ENCODE data around the gene CLCN5.

The CLCN5 gene

GRCh38 chrX:50098241-50098640 is 175.8 kb downstream of the CLCN5 start:
- no peak overlapping the region for H3K27ac ChIP-seq
- H3K4me3 ChIP-seq = no peak overlapping the region
- no peak overlapping the region for H3K4me2 ChIP-seq
- no peaks in the 10 kb centered on the region for H3K36me3 ChIP-seq
- H3K9ac ChIP-seq = no peak overlapping the region
- no peak for TF ChIP-seq Cebpa-rat (IDR thresholded peaks at IDR 0.05)
- no peaks in the 10 kb centered on the region for H3K9me3 ChIP-seq
- H3K27me3 ChIP-seq = peaks cover 97% of the 10 kb centered on the region
- peaks cover 6% of the 10 kb centered on the region; the same call in 1 of the 2 replicates for H4K20me1 ChIP-seq
- H3K4me1 ChIP-seq = peaks cover 6% of the 10 kb centered on the region; the same call in 1 of the 2 replicates

GRCh38 chrX:50098749-50099148 is 176.4 kb downstream of the CLCN5 start:
- peaks cover 6% of the 10 kb centered on the region; the same call in 1 of the 2 replicates for H4K20me1 ChIP-seq
- H3K4me2 ChIP-seq = no peak overlapping the region
- H3K9me3 ChIP-seq = no peaks in the 10 kb centered on the region
- peaks cover 6% of the 10 kb centered on the region; the same call in 1 of the 2 replicates for H3K4me1 ChIP-seq
- H3K27ac ChIP-seq = no peak overlapping the region
- H3K4me3 ChIP-seq = no peak overlapping the region
- H3K9ac ChIP-seq = no peak overlapping the region
- TF ChIP-seq Cebpa-rat (IDR thresholded peaks at IDR 0.05) = no peak
- no peaks in the 10 kb centered on the region for H3K36me3 ChIP-seq
- H3K27me3 ChIP-seq = peaks cover 97% of the 10 kb centered on the region

GRCh38 chrX:50099331-50099730 is 176.9 kb downstream of the CLCN5 start:
- TF ChIP-seq Cebpa-rat (IDR thresholded peaks at IDR 0.05) = no peak
- peaks cover 6% of the 10 kb centered on the region; the same call in 1 of the 2 replicates for H4K20me1 ChIP-seq
- no peaks in the 10 kb centered on the region for H3K36me3 ChIP-seq

DNA sequence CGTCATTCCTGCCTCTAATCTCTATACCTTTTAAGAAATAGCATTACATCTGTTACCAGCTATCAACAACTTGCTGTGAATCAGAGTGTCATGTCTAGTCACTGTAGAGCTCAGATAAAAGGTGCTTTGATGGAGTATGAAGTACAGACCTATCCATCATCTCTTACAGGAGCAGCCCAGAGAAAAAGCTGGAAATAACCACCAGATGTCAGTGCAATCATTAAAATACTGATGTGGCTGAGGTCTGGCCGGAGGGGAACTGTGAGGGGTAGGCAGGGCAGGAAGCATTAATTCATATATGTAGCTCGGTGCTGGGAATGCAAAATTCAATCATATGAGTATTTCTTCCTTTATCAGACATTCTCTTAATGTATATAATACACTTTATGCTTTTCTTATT is 177.8 kb downstream of the CLCN5 start:
- Histone ChIP-seq H3K27me3 (peaks cover 99% of the 10 kb centered on the region), H3K4me1 (peaks cover 6% of the 10 kb centered on the region; the same call in 1 of the 2 replicates), H3K27ac (no peak overlapping the region), H3K9ac (no peak overlapping the region), H3K36me3 (no peaks in the 10 kb centered on the region), H3K9me3 (no peaks in the 10 kb centered on the region), H3K4me3 (no peak overlapping the region), H4K20me1 (peaks cover 6% of the 10 kb centered on the region; the same call in 1 of the 2 replicates), H3K4me2 (no peak overlapping the region)
- TF ChIP-seq Cebpa-rat (IDR thresholded peaks at IDR 0.05) = no peak

More at GRCh38 chrX:50099331-50099730, 176.9 kb downstream of the CLCN5 start:
- H3K9ac ChIP-seq = no peak overlapping the region
- H3K4me3 ChIP-seq = no peak overlapping the region
- no peaks in the 10 kb centered on the region for H3K9me3 ChIP-seq
- peaks cover 6% of the 10 kb centered on the region; the same call in 1 of the 2 replicates for H3K4me1 ChIP-seq
- H3K4me2 ChIP-seq = no peak overlapping the region
- H3K27ac ChIP-seq = no peak overlapping the region
- peaks cover 97% of the 10 kb centered on the region for H3K27me3 ChIP-seq

GRCh38 chrX:50103176-50103575 is 180.8 kb downstream of the CLCN5 start:
- Histone ChIP-seq H3K27me3 (peaks cover 100% of the 10 kb centered on the region), H3K9ac (no peak overlapping the region), H3K36me3 (no peaks in the 10 kb centered on the region), H3K9me3 (no peaks in the 10 kb centered on the region), H3K4me3 (no peak overlapping the region), H3K4me1 (peaks cover 6% of the 10 kb centered on the region; the same call in 1 of the 2 replicates), H3K4me2 (no peak overlapping the region), H3K27ac (no peak overlapping the region), H4K20me1 (peaks cover 6% of the 10 kb centered on the region; the same call in 1 of the 2 replicates)
- TF ChIP-seq Cebpa-rat (IDR thresholded peaks at IDR 0.05) = no peak

- H3K4me2 ChIP-seq = no peak overlapping the region
- no peak overlapping the region for H3K9ac ChIP-seq
- no peak overlapping the region for H3K4me3 ChIP-seq
- peaks cover 100% of the 10 kb centered on the region for H3K27me3 ChIP-seq
- H3K9me3 ChIP-seq = no peaks in the 10 kb centered on the region
- H3K27ac ChIP-seq = no peak overlapping the region
- no peaks in the 10 kb centered on the region for H3K36me3 ChIP-seq
- TF ChIP-seq Cebpa-rat (IDR thresholded peaks at IDR 0.05) = no peak
- H3K4me1 ChIP-seq = no peaks in the 10 kb centered on the region
- H4K20me1 ChIP-seq = peaks cover 6% of the 10 kb centered on the region; the same call in 1 of the 2 replicates
These were observed 181.6 kb downstream of the CLCN5 start for GRCh38 chrX:50103866-50104566.

DNA sequence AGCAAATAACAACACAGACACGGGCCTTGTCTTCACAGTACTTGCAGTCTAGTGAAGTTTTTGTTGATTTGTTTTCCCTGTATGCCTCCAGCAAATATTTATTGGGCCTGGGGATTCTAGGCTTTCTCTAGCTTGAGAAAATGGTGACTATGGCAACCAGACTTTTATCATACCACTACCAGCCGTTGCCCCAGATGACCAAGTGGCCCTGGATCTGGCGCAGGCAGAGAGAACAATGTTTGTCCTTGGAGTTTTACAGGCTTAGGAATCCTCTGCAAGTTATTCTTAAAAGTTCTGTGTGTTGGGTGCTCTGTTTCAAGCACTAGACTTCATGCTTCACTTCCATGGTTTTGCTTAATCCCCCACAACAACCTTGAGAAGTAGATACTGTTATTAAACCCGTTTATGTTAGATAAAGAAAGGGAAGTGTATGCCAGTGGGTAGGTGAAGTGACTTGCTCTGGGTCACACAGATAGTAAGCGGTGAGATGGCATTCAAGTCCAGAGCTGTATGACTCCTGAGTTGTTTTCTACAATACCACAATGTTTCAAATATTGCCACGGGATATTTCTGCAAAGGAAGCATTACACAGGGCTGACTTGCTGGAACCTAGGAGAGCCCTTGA is 183.8 kb downstream of the CLCN5 start:
- H3K27ac ChIP-seq = no peak overlapping the region
- no peaks in the 10 kb centered on the region for H3K4me1 ChIP-seq
- H3K27me3 ChIP-seq = peaks cover 99% of the 10 kb centered on the region
- no peaks in the 10 kb centered on the region for H3K9me3 ChIP-seq
- no peak overlapping the region for H3K4me3 ChIP-seq
- H4K20me1 ChIP-seq = peaks cover 6% of the 10 kb centered on the region; the same call in 1 of the 2 replicates
- H3K9ac ChIP-seq = no peak overlapping the region
- H3K4me2 ChIP-seq = no peak overlapping the region
- H3K36me3 ChIP-seq = no peaks in the 10 kb centered on the region
- TF ChIP-seq Cebpa-rat (IDR thresholded peaks at IDR 0.05) = no peak

GRCh38 chrX:50107470-50107869 is 185.1 kb downstream of the CLCN5 start:
- Histone ChIP-seq H3K9ac (no peak overlapping the region), H3K4me2 (no peak overlapping the region), H3K27me3 (peaks cover 97% of the 10 kb centered on the region)

DNA sequence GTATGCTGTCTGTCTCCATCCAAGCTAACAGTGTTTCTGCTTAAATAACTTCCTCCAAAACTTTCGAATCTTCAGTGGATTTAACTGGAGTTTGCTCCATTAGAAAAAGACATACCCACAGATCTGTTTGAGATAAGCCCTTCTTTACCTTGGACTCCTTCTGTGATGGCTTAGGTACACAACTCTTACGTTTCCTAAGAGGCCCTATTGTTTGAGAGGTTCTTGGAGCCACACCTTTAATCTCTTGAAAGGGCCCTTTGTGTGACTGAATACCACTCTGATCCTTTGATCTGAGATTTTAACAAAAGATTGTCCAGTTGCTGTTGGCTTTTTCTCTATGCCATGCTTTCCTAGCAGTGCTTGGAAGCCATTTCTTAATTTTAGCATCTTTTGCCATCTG is 185.9 kb downstream of the CLCN5 start:
- no peaks in the 10 kb centered on the region for H3K36me3 ChIP-seq
- no peaks in the 10 kb centered on the region; the same call in 1 of the 2 replicates for H3K4me1 ChIP-seq
- H3K9ac ChIP-seq = no peak overlapping the region
- H3K4me2 ChIP-seq = no peak overlapping the region
- H4K20me1 ChIP-seq = no peaks in the 10 kb centered on the region
- H3K9me3 ChIP-seq = no peaks in the 10 kb centered on the region
- TF ChIP-seq Cebpa-rat (IDR thresholded peaks at IDR 0.05) = no peak
- H3K27me3 ChIP-seq = peaks cover 94% of the 10 kb centered on the region
- no peak overlapping the region for H3K27ac ChIP-seq
- H3K4me3 ChIP-seq = no peak overlapping the region

More at GRCh38 chrX:50107470-50107869, 185.1 kb downstream of the CLCN5 start:
- H4K20me1 ChIP-seq = peaks cover 6% of the 10 kb centered on the region; the same call in 1 of the 2 replicates
- H3K27ac ChIP-seq = no peak overlapping the region
- no peaks in the 10 kb centered on the region for H3K36me3 ChIP-seq
- H3K4me1 ChIP-seq = no peaks in the 10 kb centered on the region; the same call in 1 of the 2 replicates
- H3K9me3 ChIP-seq = no peaks in the 10 kb centered on the region
- no peak overlapping the region for H3K4me3 ChIP-seq
- no peak for TF ChIP-seq Cebpa-rat (IDR thresholded peaks at IDR 0.05)

DNA sequence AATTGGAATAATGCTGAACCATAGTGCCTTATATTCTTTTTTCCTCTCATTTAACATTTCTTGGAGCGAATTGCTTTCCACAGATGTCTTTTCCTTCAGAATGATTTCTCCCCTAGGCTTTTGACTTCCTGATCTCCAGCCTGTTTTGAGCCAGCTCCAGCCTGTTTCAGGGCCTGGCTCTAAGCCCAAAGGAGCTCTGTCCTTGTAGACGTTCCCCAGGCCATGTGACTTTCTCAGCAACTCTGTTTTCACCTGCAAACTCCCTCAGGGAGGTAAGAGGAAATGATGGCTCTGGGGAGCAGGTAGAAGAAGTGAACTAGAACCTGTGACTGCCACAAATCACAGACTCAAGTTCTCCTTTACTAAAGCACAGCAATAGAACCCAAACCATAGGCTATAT is 189.3 kb downstream of the CLCN5 start:
- Histone ChIP-seq H3K36me3 (no peaks in the 10 kb centered on the region), H4K20me1 (no peaks in the 10 kb centered on the region), H3K4me3 (no peak overlapping the region), H3K9ac (no peak overlapping the region), H3K9me3 (no peaks in the 10 kb centered on the region), H3K4me1 (no peaks in the 10 kb centered on the region; the same call in 1 of the 2 replicates), H3K4me2 (no peak overlapping the region), H3K27me3 (peaks cover 91% of the 10 kb centered on the region), H3K27ac (no peak overlapping the region)
- no peak for TF ChIP-seq Cebpa-rat (IDR thresholded peaks at IDR 0.05)

All from BLaER1 (cell line).